DMS 273 (cell line): Measurements from ENCODE around the gene RBPJ.
"Not testable (repeated sequence)": the region's sequence is repeated elsewhere in the genome, so short reads cannot be mapped to it uniquely, and the experiment has no call there.

ENCODE experiments used
- DNase-seq: peaks from one replicate; lab custom pipeline; 2025; ENCODE audit not compliant: unreplicated experiment; lab: John Stamatoyannopoulos, UW

Gene RBPJ

GRCh38 chr4:26369132-26369531 lies 48.3 kb downstream of the RBPJ start:
- DNase-seq, result no peak

- DNase-seq, result no peak
These were observed 48.8 kb downstream of the RBPJ start for GRCh38 chr4:26369581-26369980.

GRCh38 chr4:26372076-26372475 lies 51.3 kb downstream of the RBPJ start:
- no peak for DNase-seq

- DNase-seq, result peak; percentile 37
These were observed 51.8 kb downstream of the RBPJ start for GRCh38 chr4:26372525-26373172.

- DNase-seq, result no peak
These were observed 54.7 kb downstream of the RBPJ start for GRCh38 chr4:26375551-26375950.

GRCh38 chr4:26377328-26378311 lies 56.8 kb downstream of the RBPJ start:
- no peak for DNase-seq

- no peak for DNase-seq
These were observed 59.0 kb downstream of the RBPJ start for GRCh38 chr4:26379837-26380236.

GRCh38 chr4:26380740-26381139 lies 59.9 kb downstream of the RBPJ start:
- no peak for DNase-seq

- no peak for DNase-seq
These were observed 63.7 kb downstream of the RBPJ start for GRCh38 chr4:26384380-26385057.

- DNase-seq, result no peak
These were observed 64.9 kb downstream of the RBPJ start for GRCh38 chr4:26385690-26386089.

GRCh38 chr4:26386386-26386785 lies 65.6 kb downstream of the RBPJ start:
- no peak for DNase-seq

GRCh38 chr4:26388671-26389070 lies 67.9 kb downstream of the RBPJ start:
- DNase-seq, result no peak

- DNase-seq, result no peak
These were observed 76.3 kb downstream of the RBPJ start for GRCh38 chr4:26397086-26397485.

- peak; percentile 6 for DNase-seq
These were observed 79.3 kb downstream of the RBPJ start for GRCh38 chr4:26400132-26400531.

- DNase-seq, result not testable (repeated sequence)
These were observed 81.2 kb downstream of the RBPJ start for GRCh38 chr4:26402017-26402416.

GRCh38 chr4:26402458-26402857 lies 81.6 kb downstream of the RBPJ start:
- no peak for DNase-seq

GRCh38 chr4:26404743-26405206 lies 84.0 kb downstream of the RBPJ start:
- DNase-seq, result no peak

GRCh38 chr4:26406346-26406975 lies 85.6 kb downstream of the RBPJ start:
- DNase-seq, result peak; percentile 25

GRCh38 chr4:26407476-26407875 lies 86.7 kb downstream of the RBPJ start:
- DNase-seq, result no peak

- DNase-seq, result peak; percentile 61
These were observed 89.8 kb downstream of the RBPJ start for GRCh38 chr4:26410385-26411293.
